H1 (cell line): ENCODE results near the gene PHTF2. TPM values are rescaled to one million over a fixed set of nuclear protein-coding genes. Genes with fewer than 3 reads are reported as not detected.

Experiments used
- CTCF ChIA-PET: fragments of 300-600 bp; sonication (Branson Sonifier 250); formaldehyde crosslinking; loops from one replicate; lab custom pipeline; 2021; ENCODE audit not compliant: partially characterized antibody; lab: Charles Lee
- POLR2A ChIA-PET: fragments of 300-600 bp; sonication (Branson Sonifier 250); formaldehyde crosslinking; loops from one replicate; lab custom pipeline; 2021; ENCODE audit warnings: inconsistent platforms; ENCODE audit not compliant: partially characterized antibody; lab: Charles Lee
- DNase-seq, 2 experiments: peaks; one replicate each; pipeline versions ENCODE4 v3.0.0 to v3.0.0-alpha.2; 2010 to 2022; ENCODE audit warnings: low spot score in 2 of 2, low read depth in 1 of 2, mixed read lengths in 1 of 2
- FAIRE-seq: peaks from 2 replicates; lab custom pipeline; 2011; peaks lifted over from hg19 to GRCh38; lab: Jason Lieb, UNC
- H2AFZ ChIP-seq: 2 replicates; pipeline ENCODE4 v1.8.1; 2012; ENCODE audit warnings: low read length, inconsistent platforms
- H2AK5ac ChIP-seq: 2 replicates; pipeline ENCODE4 v1.6.1; 2013; ENCODE audit warnings: low read depth, low read length
- H2BK120ac ChIP-seq: replicated peaks from 2 replicates; pipeline ENCODE3; 2013; ENCODE audit warnings: low read depth, low read length, inconsistent platforms
- H2BK12ac ChIP-seq: 2 replicates; pipeline ENCODE4 v1.6.1; 2013; ENCODE audit warnings: low read depth, low read length
- H2BK15ac ChIP-seq: 2 replicates; pipeline ENCODE4 v1.6.1; 2013; ENCODE audit warnings: low read length
- H2BK20ac ChIP-seq: 2 replicates; pipeline ENCODE4 v1.6.1; 2013; ENCODE audit warnings: low read length
- H2BK5ac ChIP-seq: 2 replicates; pipeline ENCODE4 v1.6.1; 2013; ENCODE audit warnings: low read depth, low read length
- H3K14ac ChIP-seq: 2 replicates; pipeline ENCODE4 v1.6.1; 2013; ENCODE audit warnings: inconsistent platforms; ENCODE audit not compliant: insufficient read length
- H3K18ac ChIP-seq: 2 replicates; pipeline ENCODE4 v1.6.1; 2013; ENCODE audit warnings: low read length; ENCODE audit errors: extremely low read depth
- H3K23ac ChIP-seq: 2 replicates; pipeline ENCODE4 v1.6.1; 2013; ENCODE audit warnings: inconsistent platforms; ENCODE audit not compliant: insufficient read length
- H3K23me2 ChIP-seq: 2 replicates; pipeline ENCODE4 v1.6.1; 2013; ENCODE audit warnings: low read depth, low read length
- H3K27ac ChIP-seq: 2 replicates; pipeline ENCODE4 v1.6.1; 2011; ENCODE audit warnings: low read depth, low read length, inconsistent platforms
- H3K27me3 ChIP-seq, 4 experiments: replicated peaks in 1 of 4; 1 replicate in 1 of 4; 2 replicates in 3 of 4; pipeline versions ENCODE4 v1.6.1 to v1.8.1; 2011 to 2013; ENCODE audit warnings: low read length in 3 of 4, mild to moderate bottlenecking in 3 of 4, inconsistent platforms in 2 of 4, mixed read lengths in 2 of 4, moderate library complexity in 1 of 4; ENCODE audit not compliant: control insufficient read depth in 3 of 4, insufficient read depth in 3 of 4; ENCODE audit errors: extremely low read depth in 1 of 4
- H3K36me3 ChIP-seq, 4 experiments: 2 replicates each; pipeline versions ENCODE4 v1.6.1 to v1.8.1; 2011 to 2013; ENCODE audit warnings: mild to moderate bottlenecking in 4 of 4, low read length in 3 of 4, moderate library complexity in 2 of 4, control low read depth in 1 of 4, inconsistent platforms in 1 of 4; ENCODE audit not compliant: insufficient read depth in 4 of 4, control insufficient read depth in 2 of 4
- H3K4ac ChIP-seq: replicated peaks from 2 replicates; pipeline ENCODE3; 2013; ENCODE audit warnings: low read length, low read depth, mixed read lengths, inconsistent platforms; ENCODE audit not compliant: insufficient read length
- H3K4me1 ChIP-seq, 4 experiments: replicated peaks in 1 of 4; 1 replicate in 1 of 4; 2 replicates in 3 of 4; pipeline versions ENCODE4 v1.6.1 to v1.8.1; 2011 to 2013; ENCODE audit warnings: low read length in 3 of 4, inconsistent platforms in 2 of 4, mixed read lengths in 1 of 4; ENCODE audit not compliant: insufficient read depth in 4 of 4, control insufficient read depth in 3 of 4
- H3K4me2 ChIP-seq, 2 experiments: 2 replicates each; pipeline versions ENCODE4 v1.6.1 to v1.8.1; 2011 to 2013; ENCODE audit warnings: low read depth in 2 of 2, low read length in 2 of 2, control low read depth in 1 of 2, inconsistent platforms in 1 of 2, mild to moderate bottlenecking in 1 of 2; ENCODE audit not compliant: insufficient read depth in 1 of 2
- H3K4me3 ChIP-seq, 4 experiments: fragments of 200-600, 300-600 bp in 1 of 4; sonication (generic), shearing (Covaris generic), sonication (Bioruptor Twin) in 1 of 4; 2 replicates each; pipeline versions ENCODE4 v1.5.1 to v1.8.1; 2011 to 2016; ENCODE audit warnings: low read length in 4 of 4, low read depth in 3 of 4, control low read depth in 2 of 4, inconsistent platforms in 2 of 4, mild to moderate bottlenecking in 2 of 4, mixed read lengths in 1 of 4, moderate library complexity in 1 of 4; ENCODE audit not compliant: insufficient read depth in 2 of 4; ENCODE audit errors: extremely low read depth in 1 of 4
- H3K56ac ChIP-seq: replicated peaks from 2 replicates; pipeline ENCODE3; 2013; ENCODE audit warnings: low read depth, mild to moderate bottlenecking, mixed read lengths, low read length, inconsistent platforms; ENCODE audit not compliant: insufficient read length
- H3K79me1 ChIP-seq: 2 replicates; pipeline ENCODE4 v1.6.1; 2013; ENCODE audit warnings: low read depth, low read length, control low read depth
- H3K79me2 ChIP-seq, 2 experiments: 2 replicates each; pipeline versions ENCODE4 v1.6.1 to v1.8.1; 2012 to 2013; ENCODE audit warnings: low read length in 2 of 2, mild to moderate bottlenecking in 2 of 2, inconsistent platforms in 1 of 2; ENCODE audit not compliant: insufficient read depth in 2 of 2, control insufficient read depth in 1 of 2
- H3K9ac ChIP-seq, 4 experiments: replicated peaks in 1 of 4; 1 replicate in 1 of 4; 2 replicates in 3 of 4; pipeline versions ENCODE4 v1.6.1 to v1.8.1; 2011 to 2013; ENCODE audit warnings: low read depth in 3 of 4, low read length in 3 of 4, control low read depth in 2 of 4, mild to moderate bottlenecking in 2 of 4, moderate library complexity in 2 of 4, inconsistent platforms in 1 of 4; ENCODE audit errors: extremely low read depth in 1 of 4
- H3K9me3 ChIP-seq, 2 experiments: 2 replicates each; pipeline versions ENCODE4 v1.6.1 to v1.8.1; 2012 to 2013; ENCODE audit warnings: mild to moderate bottlenecking in 2 of 2, moderate library complexity in 2 of 2, control low read depth in 1 of 2, inconsistent platforms in 1 of 2, low read depth in 1 of 2, low read length in 1 of 2, mixed read lengths in 1 of 2; ENCODE audit not compliant: insufficient read depth in 2 of 2
- H4K20me1 ChIP-seq, 2 experiments: replicated peaks in 1 of 2; 2 replicates each; pipeline versions ENCODE3 to v1.8.1; 2011 to 2013; ENCODE audit warnings: inconsistent platforms in 2 of 2, low read length in 2 of 2, mild to moderate bottlenecking in 1 of 2; ENCODE audit not compliant: insufficient read depth in 2 of 2, control insufficient read depth in 1 of 2
- H4K5ac ChIP-seq: 2 replicates; pipeline ENCODE4 v1.6.1; 2013; ENCODE audit warnings: low read length, low read depth, mixed read lengths, inconsistent platforms; ENCODE audit not compliant: insufficient read length
- H4K8ac ChIP-seq: 2 replicates; pipeline ENCODE4 v1.8.0; 2013; ENCODE audit warnings: mild to moderate bottlenecking, moderate library complexity, low read length, inconsistent platforms; ENCODE audit not compliant: insufficient read depth; ENCODE audit errors: extremely low read depth
- H4K91ac ChIP-seq: replicated peaks from 2 replicates; pipeline ENCODE3; 2013; ENCODE audit warnings: low read length, mixed read lengths, inconsistent platforms; ENCODE audit not compliant: insufficient read length
- CREB1 ChIP-seq: IDR thresholded peaks from 2 replicates; pipeline ENCODE4 v1.6.1; 2012; ENCODE audit warnings: inconsistent platforms
- GTF2F1 ChIP-seq: IDR thresholded peaks from 2 replicates; pipeline ENCODE4 v1.6.1; 2012; ENCODE audit warnings: low read depth, low read length, improper control_type of control experiment, borderline replicate concordance
- KDM5A ChIP-seq: fragments of 200-600 bp; IDR thresholded peaks from 2 replicates; pipeline ENCODE4 v1.7.1; 2012; ENCODE audit warnings: mild to moderate bottlenecking, low read length, inconsistent platforms, mixed read lengths
- MAFK ChIP-seq: IDR thresholded peaks from 2 replicates; pipeline ENCODE4 v1.6.1; 2012; ENCODE audit warnings: low read depth, mild to moderate bottlenecking, improper control_type of control experiment, low read length
- NRF1 ChIP-seq: IDR thresholded peaks from 2 replicates; pipeline ENCODE4 v1.6.1; 2011; ENCODE audit warnings: mild to moderate bottlenecking, low read depth, low read length, improper control_type of control experiment
- SIN3A ChIP-seq, 2 experiments: IDR thresholded peaks in 1 of 2; conservative IDR thresholded peaks in 1 of 2; 2 replicates each; pipeline ENCODE4 v1.6.1; 2011 to 2012; ENCODE audit warnings: low read length in 2 of 2, improper control_type of control experiment in 1 of 2, low read depth in 1 of 2, mild to moderate bottlenecking in 1 of 2
- SP2 ChIP-seq: IDR thresholded peaks from 2 replicates; pipeline ENCODE4 v1.6.1; 2012; ENCODE audit warnings: mild to moderate bottlenecking, low read length, inconsistent platforms
- TEAD4 ChIP-seq: IDR thresholded peaks from 2 replicates; pipeline ENCODE4 v1.6.1; 2012; ENCODE audit warnings: low read depth, low read length, inconsistent platforms, mixed read lengths
- WGBS, 2 experiments: shearing (Covaris generic) in 1 of 2; methylation state at CpG; one replicate each; pipeline versions ENCODE4 v1.1.6 to v1.1.7; 2013 to 2015; ENCODE audit warnings: low lambda C conversion rate in 2 of 2, mixed read lengths in 2 of 2, inconsistent platforms in 1 of 2, low coverage in 1 of 2, missing lambda C conversion rate in 1 of 2; ENCODE audit not compliant: insufficient replicate concordance in 2 of 2, insufficient coverage in 1 of 2, insufficient read length in 1 of 2; ENCODE audit errors: extremely low coverage in 1 of 2, missing lambda C conversion rate in 1 of 2; 5-methylcytosine and 5-hydroxymethylcytosine counted together
- polyA plus RNA-seq, 7 experiments: library from polyadenylated mRNA; depleted of rRNA in 3 of 7; stranded (reverse) in 5 of 7; unstranded in 2 of 7; fragments of >200 nt in 5 of 7; fragments of 200-250 nt in 2 of 7; gene quantifications; 1 replicate in 5 of 7; 2 replicates in 1 of 7; 4 replicates in 1 of 7; pipeline versions ENCODE4 v1.2.1 to v1.2.3, GENCODE V29; 2011 to 2013; ENCODE audit warnings: missing spikeins in 2 of 7, mixed read lengths in 2 of 7
- total RNA-seq: library from RNA; stranded (reverse); fragmentation: NEBNext Ultra II Directional; extraction: Animal tissue kit (Norgen Biotek cat#: 25700); gene quantifications from 2 replicates; pipeline ENCODE4 v1.2.1, GENCODE V29; 2021
- TF ChIP-seq, protein P1 (sequence below), 3 experiments: IDR thresholded peaks; 1 replicate in 2 of 3; 2 replicates in 1 of 3; pipeline versions ENCODE4 v1.5.1 to v1.6.1; 2011; ENCODE audit warnings: low read length in 3 of 3, mild to moderate bottlenecking in 3 of 3, inconsistent platforms in 2 of 3, low read depth in 1 of 3, moderate library complexity in 1 of 3; ENCODE audit not compliant: insufficient read depth in 1 of 3; ENCODE audit errors: control extremely low read depth in 1 of 3
- TF ChIP-seq, protein P2 (sequence below): IDR thresholded peaks from 2 replicates; pipeline ENCODE4 v1.6.1; 2012; ENCODE audit warnings: inconsistent platforms

PHTF2 gene
- total and polyA plus RNA-seq, 2 of the 8 experiments (the other 6 are each of a cell fraction or from before 2014, with no cell fraction given): 9.0 to 25.4 TPM

DNA sequence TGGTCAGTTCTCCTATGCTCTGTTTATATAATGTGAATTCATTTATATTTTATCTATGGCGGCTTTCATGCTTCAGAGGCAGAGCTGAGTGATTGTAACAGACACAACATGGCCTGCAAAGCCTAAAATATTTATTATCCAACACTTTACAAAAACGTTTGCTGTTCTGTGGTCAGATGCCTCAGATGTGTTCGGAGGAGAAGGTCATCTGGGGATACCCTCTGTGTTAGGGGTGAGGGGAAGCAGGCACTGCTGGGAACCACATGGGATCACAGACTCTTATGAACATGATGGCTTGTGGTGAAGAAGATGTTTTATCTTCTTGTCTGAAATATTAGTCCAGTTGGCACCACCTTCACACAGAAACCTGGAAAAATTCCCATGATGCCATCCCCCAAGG lies 203.4 kb downstream of the PHTF2 start:
- POLR2A ChIA-PET: no interaction called here
- Histone ChIP-seq H3K9ac (no peak overlapping the region), H2AFZ (no peak overlapping the region), H4K5ac (no peak overlapping the region), H3K27me3 (no peaks in the 10 kb centered on the region), H4K20me1 (no peaks in the 10 kb centered on the region), H3K79me1 (no peaks in the 10 kb centered on the region), H2BK120ac (no peak overlapping the region), H3K4me1 (no peaks in the 10 kb centered on the region), H2AK5ac (no peak overlapping the region), H3K14ac (no peak overlapping the region), H2BK15ac (no peak overlapping the region), H3K18ac (no peak overlapping the region), H3K27ac (no peak overlapping the region), H2BK12ac (no peak overlapping the region), H3K9me3 (no peaks in the 10 kb centered on the region), H3K4me3 (no peak overlapping the region), H4K8ac (no peak overlapping the region), H3K23ac (no peak overlapping the region), H3K36me3 (no peaks in the 10 kb centered on the region), H3K56ac (no peak overlapping the region), H2BK20ac (no peak overlapping the region), H4K91ac (no peak overlapping the region), H2BK5ac (no peak overlapping the region), H3K4me2 (no peak overlapping the region), H3K4ac (no peak overlapping the region), H3K23me2 (no peaks in the 10 kb centered on the region), H3K79me2 (no peaks in the 10 kb centered on the region)
- TF ChIP-seq CREB1 (no peak), GTF2F1 (no peak), TEAD4 (no peak), NRF1 (no peak), KDM5A (no peak), MAFK (no peak), SP2 (no peak), SIN3A (conservative IDR thresholded peaks at IDR 0.05 in 1 of 2, IDR thresholded peaks at IDR 0.05 in 1 of 2; ENCODE audit: low read depth in 1 of 2, low read length in 2 of 2) (no peak)
- TF ChIP-seq, protein P1, sequence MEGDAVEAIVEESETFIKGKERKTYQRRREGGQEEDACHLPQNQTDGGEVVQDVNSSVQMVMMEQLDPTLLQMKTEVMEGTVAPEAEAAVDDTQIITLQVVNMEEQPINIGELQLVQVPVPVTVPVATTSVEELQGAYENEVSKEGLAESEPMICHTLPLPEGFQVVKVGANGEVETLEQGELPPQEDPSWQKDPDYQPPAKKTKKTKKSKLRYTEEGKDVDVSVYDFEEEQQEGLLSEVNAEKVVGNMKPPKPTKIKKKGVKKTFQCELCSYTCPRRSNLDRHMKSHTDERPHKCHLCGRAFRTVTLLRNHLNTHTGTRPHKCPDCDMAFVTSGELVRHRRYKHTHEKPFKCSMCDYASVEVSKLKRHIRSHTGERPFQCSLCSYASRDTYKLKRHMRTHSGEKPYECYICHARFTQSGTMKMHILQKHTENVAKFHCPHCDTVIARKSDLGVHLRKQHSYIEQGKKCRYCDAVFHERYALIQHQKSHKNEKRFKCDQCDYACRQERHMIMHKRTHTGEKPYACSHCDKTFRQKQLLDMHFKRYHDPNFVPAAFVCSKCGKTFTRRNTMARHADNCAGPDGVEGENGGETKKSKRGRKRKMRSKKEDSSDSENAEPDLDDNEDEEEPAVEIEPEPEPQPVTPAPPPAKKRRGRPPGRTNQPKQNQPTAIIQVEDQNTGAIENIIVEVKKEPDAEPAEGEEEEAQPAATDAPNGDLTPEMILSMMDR (IDR thresholded peaks at IDR 0.05; ENCODE audit: control extremely low read depth in 1 of 3, insufficient read depth in 1 of 3, low read depth in 1 of 3, low read length in 3 of 3): no peak
- TF ChIP-seq, protein P2, sequence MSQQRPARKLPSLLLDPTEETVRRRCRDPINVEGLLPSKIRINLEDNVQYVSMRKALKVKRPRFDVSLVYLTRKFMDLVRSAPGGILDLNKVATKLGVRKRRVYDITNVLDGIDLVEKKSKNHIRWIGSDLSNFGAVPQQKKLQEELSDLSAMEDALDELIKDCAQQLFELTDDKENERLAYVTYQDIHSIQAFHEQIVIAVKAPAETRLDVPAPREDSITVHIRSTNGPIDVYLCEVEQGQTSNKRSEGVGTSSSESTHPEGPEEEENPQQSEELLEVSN: no peak
- DNase-seq: no peak
- no peak for FAIRE-seq
- CTCF ChIA-PET: interaction anchor here (0.7 to 4.0 kb wide), 5 partner anchors 12 to 92 kb away, joined by 3 to 16 read pairs (median 9); no protein-coding TSS in a partner anchor
- WGBS, 2 experiments: 73% methylated on average over 3 of the region's 3 CpGs; no CpG with 5 or more reads in 1 of the 2 experiments
